T-helper 2 cell treated with Interferon-gamma antibody and Interleukin-4, amounts not matched to agents 5 μg/mL and 100 μg/mL, for 36 hours (primary cell): Measurements from ENCODE around the gene TMOD3.

Source experiments
- DNase-seq: peaks from one replicate; pipeline ENCODE4 v3.0.0; 2021; ENCODE audit warnings: low spot score
- H3K27ac Mint-ChIP-seq: one replicate; pipeline ENCODE4 v1.8.0; 2021; ENCODE audit warnings: mild to moderate bottlenecking, mixed read lengths
- H3K27me3 Mint-ChIP-seq: one replicate; pipeline ENCODE4 v1.8.0; 2021; ENCODE audit warnings: low read depth, mixed read lengths
- H3K36me3 Mint-ChIP-seq: one replicate; pipeline ENCODE4 v1.8.0; 2021; ENCODE audit warnings: low read depth, mixed read lengths
- H3K4me1 Mint-ChIP-seq: one replicate; pipeline ENCODE4 v1.8.0; 2021; ENCODE audit warnings: low read depth, mixed read lengths
- H3K4me3 Mint-ChIP-seq: one replicate; pipeline ENCODE4 v1.8.0; 2022; ENCODE audit warnings: mild to moderate bottlenecking, moderate library complexity, mixed read lengths
- H3K9me3 Mint-ChIP-seq: one replicate; pipeline ENCODE4 v1.8.0; 2021; ENCODE audit warnings: mixed read lengths

The TMOD3 gene

GRCh38 chr15:51803965-51804364 is 25.5 kb upstream of the TMOD3 start:
- H3K4me3 Mint-ChIP-seq = no peak overlapping the region
- peaks cover under 1% of the 10 kb centered on the region for H3K4me1 Mint-ChIP-seq
- H3K36me3 Mint-ChIP-seq = no peaks in the 10 kb centered on the region
- DNase-seq = no peak
- no peaks in the 10 kb centered on the region for H3K27me3 Mint-ChIP-seq
- no peak overlapping the region for H3K27ac Mint-ChIP-seq
- H3K9me3 Mint-ChIP-seq = no peaks in the 10 kb centered on the region

DNA sequence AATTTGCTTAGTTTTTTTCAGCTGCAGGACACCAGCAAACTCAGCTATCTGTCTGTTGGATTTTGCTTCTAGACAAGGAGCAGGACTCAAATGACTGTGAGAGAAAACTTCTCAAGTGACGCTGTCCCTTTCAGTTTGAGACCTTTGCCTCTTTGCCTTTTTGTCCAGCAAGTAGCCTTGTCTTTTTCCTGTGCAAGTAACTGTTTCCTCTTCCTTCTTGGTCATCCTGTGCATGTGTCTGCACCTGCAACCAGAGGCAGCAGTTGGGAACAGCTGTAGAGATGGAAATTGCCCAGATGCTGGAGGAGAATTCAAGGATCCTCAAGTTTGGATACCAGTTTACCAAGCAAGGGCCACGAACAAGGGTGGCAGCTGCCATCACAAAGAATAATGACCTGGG is 23.3 kb upstream of the TMOD3 start:
- no peak overlapping the region for H3K27ac Mint-ChIP-seq
- no peaks in the 10 kb centered on the region for H3K36me3 Mint-ChIP-seq
- H3K4me1 Mint-ChIP-seq = no peaks in the 10 kb centered on the region
- no peaks in the 10 kb centered on the region for H3K27me3 Mint-ChIP-seq
- no peak overlapping the region for H3K4me3 Mint-ChIP-seq
- no peaks in the 10 kb centered on the region for H3K9me3 Mint-ChIP-seq
- DNase-seq = no peak

DNA sequence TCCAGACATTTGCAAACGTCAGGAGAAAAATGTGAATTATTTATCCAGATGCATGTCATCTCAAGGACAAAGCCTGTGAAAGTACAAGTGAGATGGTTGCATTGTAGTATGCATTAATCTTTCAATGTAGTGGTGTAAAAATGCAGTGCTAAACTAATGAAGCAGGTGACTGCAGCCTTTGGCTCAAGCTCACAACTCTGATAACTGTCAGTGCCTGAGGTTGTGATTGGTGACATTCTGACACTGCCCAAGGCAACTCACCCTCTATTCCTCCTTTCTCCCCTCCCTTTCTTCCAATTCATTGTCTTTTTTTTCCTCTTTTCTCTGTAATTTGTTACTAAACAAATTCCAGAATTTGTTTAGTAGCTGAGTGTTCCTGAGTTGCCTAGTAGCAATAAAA is 20.0 kb upstream of the TMOD3 start:
- Mint-ChIP-seq H3K9me3 (no peaks in the 10 kb centered on the region), H3K27me3 (no peaks in the 10 kb centered on the region), H3K36me3 (no peaks in the 10 kb centered on the region), H3K27ac (no peak overlapping the region), H3K4me1 (no peaks in the 10 kb centered on the region), H3K4me3 (no peak overlapping the region)
- DNase-seq = no peak

DNA sequence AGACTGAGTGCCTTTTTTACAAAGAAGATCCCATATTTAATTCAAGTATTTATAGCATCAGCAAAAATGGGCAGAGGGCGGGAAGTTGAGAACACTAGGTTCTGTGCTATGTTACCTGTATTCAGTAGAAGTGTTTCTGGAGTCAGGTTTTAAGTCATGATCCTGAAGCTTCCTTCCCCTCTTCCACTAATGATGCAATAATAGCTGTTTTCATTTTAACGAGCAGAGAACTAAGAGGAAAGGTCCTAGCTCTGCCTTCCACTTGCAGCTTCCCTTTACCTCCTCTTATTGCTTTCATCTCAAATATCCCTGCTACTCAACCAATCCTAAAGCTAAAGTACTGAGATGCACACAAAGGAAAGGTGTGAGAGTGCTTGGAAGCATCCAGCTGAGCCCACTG is 16.9 kb upstream of the TMOD3 start:
- H3K27me3 Mint-ChIP-seq = no peaks in the 10 kb centered on the region
- DNase-seq = no peak
- H3K9me3 Mint-ChIP-seq = no peaks in the 10 kb centered on the region
- no peak overlapping the region for H3K27ac Mint-ChIP-seq
- peaks cover 1% of the 10 kb centered on the region for H3K4me1 Mint-ChIP-seq
- no peak overlapping the region for H3K4me3 Mint-ChIP-seq
- H3K36me3 Mint-ChIP-seq = no peaks in the 10 kb centered on the region

DNA sequence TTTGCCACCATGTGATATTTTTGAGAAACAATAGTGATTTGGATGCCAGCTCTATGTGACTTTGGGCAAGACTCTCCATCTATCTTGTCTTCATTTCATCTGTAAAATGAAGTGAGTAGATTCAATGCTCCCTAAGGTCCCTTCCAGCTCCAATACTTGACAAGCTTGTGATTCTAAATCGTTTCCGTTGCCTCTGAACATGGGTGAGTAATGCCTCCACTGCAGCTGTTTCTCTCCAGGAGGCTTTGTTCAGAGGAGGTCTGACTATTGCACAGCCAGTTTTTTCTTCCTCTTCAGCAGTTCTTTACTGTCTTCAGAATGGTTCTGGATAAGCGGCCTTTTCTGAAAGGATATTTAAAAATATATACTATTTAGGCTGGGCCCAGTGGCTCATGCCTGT is 14.8 kb upstream of the TMOD3 start:
- Mint-ChIP-seq H3K36me3 (no peaks in the 10 kb centered on the region), H3K27ac (no peak overlapping the region), H3K9me3 (peaks cover 1% of the 10 kb centered on the region), H3K4me1 (peaks cover 1% of the 10 kb centered on the region), H3K27me3 (no peaks in the 10 kb centered on the region), H3K4me3 (no peak overlapping the region)
- DNase-seq = no peak

- Mint-ChIP-seq H3K9me3 (peaks cover 17% of the 10 kb centered on the region), H3K4me3 (no peak overlapping the region), H3K27me3 (no peaks in the 10 kb centered on the region), H3K27ac (no peak overlapping the region), H3K36me3 (peaks cover 2% of the 10 kb centered on the region), H3K4me1 (peaks cover 1% of the 10 kb centered on the region)
- no peak for DNase-seq
Observed at GRCh38 chr15:51816611-51817010, 12.8 kb upstream of the TMOD3 start.

- Mint-ChIP-seq H3K36me3 (peaks cover 2% of the 10 kb centered on the region), H3K4me1 (peaks cover 1% of the 10 kb centered on the region), H3K4me3 (no peak overlapping the region), H3K27me3 (no peaks in the 10 kb centered on the region), H3K27ac (no peak overlapping the region), H3K9me3 (peaks cover 17% of the 10 kb centered on the region)
- DNase-seq = no peak
Observed at GRCh38 chr15:51818150-51818549, 11.3 kb upstream of the TMOD3 start.

DNA sequence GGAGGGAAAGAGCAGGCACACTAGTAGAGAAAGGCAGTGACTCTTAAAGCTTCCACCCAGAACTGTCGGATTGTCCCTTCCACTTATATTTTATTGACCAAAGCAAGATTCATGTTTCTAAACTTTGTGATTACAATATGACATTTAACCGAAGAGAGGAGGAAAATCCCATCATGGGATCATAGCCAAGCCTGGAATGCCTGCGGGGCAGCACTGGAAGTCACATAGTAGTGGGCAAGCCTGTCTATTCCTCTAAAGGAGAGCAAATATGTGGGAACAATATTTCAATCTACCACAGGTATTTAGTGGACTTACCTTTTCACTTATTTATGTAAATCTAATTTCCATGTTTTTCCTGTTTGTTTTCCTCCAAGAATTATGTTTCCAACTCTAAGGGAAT is 3.8 kb upstream of the TMOD3 start:
- Mint-ChIP-seq H3K9me3 (peaks cover 7% of the 10 kb centered on the region), H3K4me1 (peaks cover 9% of the 10 kb centered on the region), H3K4me3 (no peak overlapping the region), H3K27me3 (peaks cover 14% of the 10 kb centered on the region), H3K36me3 (peaks cover 2% of the 10 kb centered on the region), H3K27ac (no peak overlapping the region)
- no peak for DNase-seq

GRCh38 chr15:51828621-51829375 is 655 bp upstream of the TMOD3 start:
- H3K4me1 Mint-ChIP-seq = peaks cover 33% of the 10 kb centered on the region
- no peak overlapping the region for H3K27ac Mint-ChIP-seq
- peak overlapping the region; percentile 89 for H3K4me3 Mint-ChIP-seq
- DNase-seq = no peak
- H3K27me3 Mint-ChIP-seq = peaks cover 14% of the 10 kb centered on the region
- H3K36me3 Mint-ChIP-seq = peaks cover 2% of the 10 kb centered on the region
- no peaks in the 10 kb centered on the region for H3K9me3 Mint-ChIP-seq

GRCh38 chr15:51830276-51830806 is 888 bp downstream of the TMOD3 start:
- H3K4me3 Mint-ChIP-seq = peak overlapping the region; percentile 98
- no peak for DNase-seq
- peaks cover 2% of the 10 kb centered on the region for H3K36me3 Mint-ChIP-seq
- H3K27ac Mint-ChIP-seq = peak overlapping the region; percentile 96
- peaks cover 7% of the 10 kb centered on the region for H3K27me3 Mint-ChIP-seq
- peaks cover 42% of the 10 kb centered on the region for H3K4me1 Mint-ChIP-seq
- no peaks in the 10 kb centered on the region for H3K9me3 Mint-ChIP-seq

DNA sequence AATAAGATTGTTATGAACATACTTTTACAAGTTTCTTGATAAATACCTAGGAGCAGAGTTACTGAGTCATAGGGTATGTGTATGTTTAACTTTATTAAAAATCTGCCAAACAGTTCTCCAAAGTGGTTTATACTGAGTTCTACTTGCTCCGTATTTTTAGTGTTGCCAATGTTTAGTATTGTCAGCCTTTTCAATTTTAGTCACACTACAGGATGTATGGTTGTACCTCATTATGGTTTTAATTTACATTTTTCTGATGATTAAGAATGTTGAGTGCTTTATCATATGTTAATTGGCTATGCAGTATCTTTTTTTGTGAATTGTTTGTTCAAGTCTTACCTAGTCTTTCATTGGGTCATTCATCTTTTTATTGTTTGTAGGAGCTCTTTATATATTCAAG is 4.3 kb downstream of the TMOD3 start:
- H3K27ac Mint-ChIP-seq = no peak overlapping the region
- no peak for DNase-seq
- H3K36me3 Mint-ChIP-seq = peaks cover 7% of the 10 kb centered on the region
- peak overlapping the region; percentile 12 for H3K4me3 Mint-ChIP-seq
- no peaks in the 10 kb centered on the region for H3K27me3 Mint-ChIP-seq
- peaks cover 67% of the 10 kb centered on the region for H3K4me1 Mint-ChIP-seq
- no peaks in the 10 kb centered on the region for H3K9me3 Mint-ChIP-seq

- no peak for DNase-seq
- Mint-ChIP-seq H3K27me3 (no peaks in the 10 kb centered on the region), H3K36me3 (peaks cover 5% of the 10 kb centered on the region), H3K9me3 (no peaks in the 10 kb centered on the region), H3K4me3 (peak overlapping the region; percentile 66), H3K27ac (peak overlapping the region; percentile 42), H3K4me1 (peaks cover 61% of the 10 kb centered on the region)
Observed at GRCh38 chr15:51837792-51838251, 8.4 kb downstream of the TMOD3 start.

- Mint-ChIP-seq H3K36me3 (peaks cover 5% of the 10 kb centered on the region), H3K27me3 (no peaks in the 10 kb centered on the region), H3K9me3 (no peaks in the 10 kb centered on the region), H3K27ac (no peak overlapping the region), H3K4me1 (peaks cover 62% of the 10 kb centered on the region), H3K4me3 (peak overlapping the region; percentile 66)
- DNase-seq = no peak
Observed at GRCh38 chr15:51838270-51838669, 8.8 kb downstream of the TMOD3 start.

DNA sequence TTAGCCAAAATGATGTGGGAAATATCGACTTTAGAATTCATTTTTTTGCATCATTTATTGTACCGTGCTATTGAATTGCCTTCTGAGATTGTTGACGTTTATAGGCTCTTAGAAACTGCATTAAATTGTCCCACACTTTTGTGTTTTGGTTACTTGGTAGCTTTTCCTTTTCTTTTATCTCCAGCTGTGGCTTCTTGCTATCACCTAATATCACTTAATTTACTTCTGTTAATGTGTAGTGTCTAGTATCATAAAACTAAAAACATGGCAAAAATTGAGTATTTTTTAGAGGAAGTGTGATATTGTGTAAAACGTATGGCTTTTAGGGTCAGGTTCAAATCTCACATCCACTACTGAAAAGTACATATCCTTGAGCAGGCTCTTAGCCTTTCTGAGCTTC is 11.2 kb downstream of the TMOD3 start:
- H3K27me3 Mint-ChIP-seq = no peaks in the 10 kb centered on the region
- H3K36me3 Mint-ChIP-seq = peaks cover 5% of the 10 kb centered on the region
- no peak overlapping the region for H3K27ac Mint-ChIP-seq
- no peak overlapping the region for H3K4me3 Mint-ChIP-seq
- DNase-seq = no peak
- peaks cover 55% of the 10 kb centered on the region for H3K4me1 Mint-ChIP-seq
- no peaks in the 10 kb centered on the region for H3K9me3 Mint-ChIP-seq
